GM12875 (cell line): Measurements from ENCODE around the gene DPP6.
"Not testable (repeated sequence)": the region's sequence is repeated elsewhere in the genome, so short reads cannot be mapped to it uniquely, and the experiment has no call there.

Source experiments
- H3K4me3 ChIP-seq: one replicate; pipeline ENCODE4 v1.5.1; 2011; ENCODE audit warnings: low read depth, low read length, control low read depth
- TF ChIP-seq, protein P1 (sequence below): IDR thresholded peaks from 2 replicates; pipeline ENCODE4 v1.5.1; 2011; ENCODE audit warnings: low read depth, mild to moderate bottlenecking, control low read depth, inconsistent platforms, low read length, moderate library complexity, borderline replicate concordance; ENCODE audit not compliant: insufficient read depth

Gene DPP6

DNA sequence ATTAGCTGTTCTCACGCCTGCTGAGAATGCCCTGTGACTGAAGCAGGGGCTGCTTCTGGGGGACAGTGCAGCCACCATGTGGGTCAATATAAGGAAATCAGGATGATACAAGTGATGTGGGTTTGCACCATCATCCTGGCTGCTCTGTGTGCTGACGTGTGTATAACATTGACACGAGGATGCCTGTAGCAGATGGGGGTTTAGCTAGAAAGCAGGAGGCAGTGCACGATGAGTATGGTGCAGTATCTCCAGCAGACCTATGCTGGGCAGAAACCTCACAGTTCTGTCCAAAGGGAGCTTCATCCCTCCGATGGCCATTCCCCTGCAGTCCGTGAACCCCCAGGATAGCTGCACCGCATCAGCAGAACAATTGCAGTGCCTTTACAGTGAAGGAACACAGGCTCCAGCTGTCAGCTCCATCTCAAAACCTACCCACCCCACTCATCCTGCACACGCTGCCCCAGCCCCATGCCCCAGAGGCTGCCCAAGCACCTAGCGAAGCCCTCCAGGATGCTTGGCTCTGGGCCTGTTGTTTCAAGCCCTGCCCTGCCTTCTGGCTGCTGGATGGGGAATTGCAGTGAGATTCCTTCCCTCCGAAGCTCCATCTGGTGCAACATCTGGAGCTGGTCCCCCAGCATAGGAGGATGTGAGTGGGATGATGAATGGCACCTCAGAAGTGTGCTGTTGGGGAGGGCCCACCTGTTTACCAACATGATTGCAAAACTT is 96.8 kb downstream of the DPP6 start:
- H3K4me3 ChIP-seq = not testable (repeated sequence)

DNA sequence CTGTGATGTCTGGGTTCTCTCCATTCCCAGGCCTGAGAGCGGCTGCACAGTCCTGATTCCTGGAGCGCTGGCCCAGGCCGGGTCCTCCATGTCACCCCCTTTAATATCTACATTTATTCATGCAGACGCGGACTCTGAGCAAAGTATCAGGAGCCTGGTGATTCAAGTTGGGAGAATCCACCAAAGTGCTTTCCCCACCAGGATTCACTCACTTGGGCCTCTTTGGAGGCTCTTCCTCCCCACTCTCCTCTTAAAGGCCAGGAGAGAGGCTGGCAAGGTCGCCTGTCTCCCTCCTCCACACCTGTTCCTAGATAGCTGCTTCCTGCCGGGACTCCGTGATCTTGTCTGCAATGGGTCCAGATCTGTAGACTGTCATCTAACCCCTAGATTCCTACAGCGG is 98.5 kb downstream of the DPP6 start:
- not testable (repeated sequence) for H3K4me3 ChIP-seq

DNA sequence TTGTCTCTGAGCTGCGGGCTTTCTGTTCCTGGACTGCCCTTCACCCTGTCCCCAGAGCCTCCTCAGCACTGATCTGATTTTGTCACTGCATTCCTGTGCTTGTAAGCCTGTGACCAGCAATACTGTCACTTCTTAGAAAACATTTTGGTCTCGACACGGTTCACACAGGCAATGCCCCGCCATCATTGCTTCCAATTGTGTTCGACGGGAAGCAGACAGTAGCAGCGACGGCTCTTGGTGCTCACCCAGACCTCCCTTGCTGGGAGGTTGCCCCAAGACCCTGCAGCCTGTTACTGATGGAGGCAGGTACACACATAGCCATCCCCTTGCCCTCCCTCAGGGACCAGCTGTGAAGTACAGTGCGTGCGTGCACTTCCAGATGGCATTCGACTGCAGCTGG is 99.1 kb downstream of the DPP6 start:
- not testable (repeated sequence) for H3K4me3 ChIP-seq

DNA sequence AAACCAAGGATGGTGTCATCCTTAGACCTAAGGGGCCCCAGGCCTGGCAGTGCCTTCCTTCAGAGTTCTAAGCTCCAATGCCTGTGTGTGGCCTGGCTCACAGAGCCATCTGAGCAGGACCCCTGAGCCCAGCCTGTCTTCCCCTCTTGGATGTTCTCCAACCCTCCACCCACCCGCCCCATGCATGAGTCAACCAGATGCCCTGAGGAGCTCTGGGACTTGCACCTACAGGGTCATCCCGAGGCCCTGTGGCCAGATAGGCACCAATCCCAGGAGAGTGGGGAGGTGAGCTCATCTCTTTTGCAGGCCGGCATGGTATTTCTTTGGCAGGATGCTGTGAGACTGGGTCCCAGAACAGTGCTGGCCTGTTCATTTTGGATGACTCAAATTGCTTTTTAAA is 103.7 kb downstream of the DPP6 start:
- H3K4me3 ChIP-seq = not testable (repeated sequence)

DNA sequence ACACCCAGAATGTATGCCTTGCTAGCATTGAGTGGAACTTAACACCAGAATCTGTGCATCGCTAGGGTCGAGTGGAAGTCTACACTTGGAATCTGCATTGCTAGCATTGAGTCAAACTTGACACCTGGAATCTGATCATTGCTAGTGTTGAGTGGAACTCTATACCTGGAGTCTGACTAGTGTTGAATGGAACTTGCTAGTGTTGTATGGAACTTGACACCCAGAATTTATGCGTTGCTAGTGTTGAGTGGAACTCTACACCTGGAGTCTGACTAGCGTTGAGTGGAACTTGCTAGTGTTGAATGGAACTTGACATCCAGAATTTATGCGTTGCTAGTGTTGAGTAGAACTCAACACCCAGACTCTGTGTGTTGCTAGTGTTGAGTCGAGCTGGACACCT is 110.7 kb downstream of the DPP6 start:
- not testable (repeated sequence) for H3K4me3 ChIP-seq

DNA sequence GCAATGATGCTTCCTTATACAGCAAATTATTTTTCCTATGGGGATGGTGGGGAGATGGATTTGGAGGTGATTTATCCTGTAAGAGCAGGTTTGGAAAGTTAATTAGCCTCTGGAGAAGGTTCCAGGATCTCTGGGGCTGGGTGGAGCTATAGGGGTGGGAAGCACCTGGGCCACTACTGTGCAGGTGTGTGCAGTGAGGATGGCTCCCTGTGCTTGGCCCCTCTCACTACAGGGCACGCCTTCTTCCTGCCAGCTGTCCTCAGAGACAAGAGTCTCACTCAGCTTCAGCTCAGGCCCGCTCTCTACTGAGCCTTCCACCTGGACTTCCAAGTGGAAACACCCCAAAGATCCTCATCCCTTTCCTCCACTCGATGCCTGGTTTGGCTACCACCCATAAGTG is 111.4 kb downstream of the DPP6 start:
- not testable (repeated sequence) for H3K4me3 ChIP-seq

DNA sequence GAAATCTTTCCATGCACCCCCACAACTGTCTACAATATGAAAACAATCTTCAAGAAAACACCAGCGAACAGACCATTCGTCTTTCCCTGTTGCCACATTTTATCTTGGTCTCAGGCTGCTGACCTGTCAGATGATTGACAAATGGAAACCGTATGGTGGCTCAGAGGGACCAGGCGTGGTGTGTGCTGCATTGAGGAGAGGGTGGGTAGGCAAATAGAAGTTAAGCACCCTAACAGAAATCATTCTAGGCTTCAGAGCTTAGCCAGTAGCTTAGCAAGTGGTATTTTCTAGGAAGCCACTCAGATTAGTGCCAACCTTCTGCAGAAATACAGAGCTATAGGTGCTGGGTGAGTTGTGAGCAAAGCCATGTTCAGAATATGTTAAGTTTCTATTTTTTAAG is 114.9 kb downstream of the DPP6 start:
- TF ChIP-seq, protein P1, sequence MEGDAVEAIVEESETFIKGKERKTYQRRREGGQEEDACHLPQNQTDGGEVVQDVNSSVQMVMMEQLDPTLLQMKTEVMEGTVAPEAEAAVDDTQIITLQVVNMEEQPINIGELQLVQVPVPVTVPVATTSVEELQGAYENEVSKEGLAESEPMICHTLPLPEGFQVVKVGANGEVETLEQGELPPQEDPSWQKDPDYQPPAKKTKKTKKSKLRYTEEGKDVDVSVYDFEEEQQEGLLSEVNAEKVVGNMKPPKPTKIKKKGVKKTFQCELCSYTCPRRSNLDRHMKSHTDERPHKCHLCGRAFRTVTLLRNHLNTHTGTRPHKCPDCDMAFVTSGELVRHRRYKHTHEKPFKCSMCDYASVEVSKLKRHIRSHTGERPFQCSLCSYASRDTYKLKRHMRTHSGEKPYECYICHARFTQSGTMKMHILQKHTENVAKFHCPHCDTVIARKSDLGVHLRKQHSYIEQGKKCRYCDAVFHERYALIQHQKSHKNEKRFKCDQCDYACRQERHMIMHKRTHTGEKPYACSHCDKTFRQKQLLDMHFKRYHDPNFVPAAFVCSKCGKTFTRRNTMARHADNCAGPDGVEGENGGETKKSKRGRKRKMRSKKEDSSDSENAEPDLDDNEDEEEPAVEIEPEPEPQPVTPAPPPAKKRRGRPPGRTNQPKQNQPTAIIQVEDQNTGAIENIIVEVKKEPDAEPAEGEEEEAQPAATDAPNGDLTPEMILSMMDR = no peak
- H3K4me3 ChIP-seq = no peak overlapping the region

DNA sequence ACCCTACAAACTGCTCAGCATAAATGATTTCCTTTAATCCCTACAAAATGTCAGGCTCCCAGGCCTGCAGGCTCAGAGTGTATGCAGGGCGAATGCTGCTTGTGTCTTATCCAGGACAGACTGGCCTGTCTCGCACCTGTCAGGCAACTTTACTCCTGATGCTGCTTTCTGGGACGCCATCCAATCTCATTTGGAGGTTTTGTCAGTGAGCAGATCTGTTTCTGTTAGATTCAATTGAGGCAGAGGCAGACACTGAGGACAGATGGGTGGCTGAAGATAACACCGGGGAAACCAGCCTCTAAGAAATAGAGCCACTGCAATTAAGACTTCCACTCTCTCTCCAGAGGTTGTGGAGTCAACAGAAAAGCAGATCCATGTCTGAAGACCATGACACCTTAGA is 115.6 kb downstream of the DPP6 start:
- TF ChIP-seq, protein P1 = no peak
- H3K4me3 ChIP-seq = no peak overlapping the region

DNA sequence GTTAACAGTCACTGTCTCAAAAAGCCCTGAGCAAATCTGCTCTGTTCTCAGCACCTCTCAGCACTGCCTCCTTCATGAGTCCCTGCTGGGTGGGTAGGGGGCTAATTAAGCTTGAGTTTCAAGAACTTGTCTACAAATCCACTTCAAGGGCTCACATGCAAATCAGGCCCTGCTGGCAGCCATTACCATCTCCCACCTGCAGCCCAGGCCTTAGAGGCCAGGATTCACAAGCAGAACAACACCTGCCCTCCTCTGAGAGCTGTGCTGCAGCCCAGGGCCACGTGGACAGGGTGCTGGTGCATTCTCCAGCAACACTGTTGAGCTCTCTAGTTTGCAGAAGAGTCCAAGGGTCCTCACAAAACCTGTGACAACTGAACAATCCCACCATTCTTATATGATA is 119.2 kb downstream of the DPP6 start:
- no peak overlapping the region for H3K4me3 ChIP-seq
- TF ChIP-seq, protein P1 = no peak

DNA sequence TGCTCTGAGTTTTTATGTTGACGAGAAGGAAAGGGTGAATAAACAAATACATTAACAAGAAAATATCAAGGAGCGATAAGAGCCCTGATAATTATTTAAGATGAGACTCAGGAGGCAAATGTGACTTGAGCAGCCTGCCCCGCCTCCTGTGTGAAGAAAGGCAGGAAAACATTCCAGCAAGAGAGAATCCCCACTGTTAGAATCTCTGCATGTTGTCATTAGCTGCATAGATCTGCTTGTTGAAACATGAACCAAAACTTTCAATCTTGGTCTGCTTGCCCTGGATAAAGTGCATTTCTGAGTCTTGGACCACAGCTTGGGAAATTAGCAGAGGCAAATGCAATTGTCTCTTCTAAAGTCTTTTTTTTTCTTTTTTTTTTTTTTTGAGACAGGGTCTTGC is 120.0 kb downstream of the DPP6 start:
- TF ChIP-seq, protein P1 = no peak
- no peak overlapping the region for H3K4me3 ChIP-seq

DNA sequence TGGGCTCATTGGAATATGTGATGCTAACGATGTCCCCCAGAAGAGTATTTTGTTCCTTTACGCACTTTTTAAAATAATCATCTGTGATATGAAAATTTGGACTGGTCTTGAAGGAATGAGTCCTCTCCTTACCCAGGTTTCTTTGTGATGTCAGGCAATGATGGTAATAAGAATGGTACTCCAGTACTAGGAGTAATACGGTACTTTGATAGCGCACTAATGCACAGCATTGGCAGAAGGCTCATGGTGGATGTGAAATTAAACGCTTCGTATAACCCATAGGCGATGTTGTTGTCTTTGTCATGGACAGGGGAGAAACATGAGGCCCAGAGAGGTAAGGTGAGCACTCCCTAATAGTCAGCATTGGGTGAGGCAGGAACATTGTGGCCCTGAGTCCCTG is 125.4 kb downstream of the DPP6 start:
- H3K4me3 ChIP-seq = no peak overlapping the region
- TF ChIP-seq, protein P1 = no peak
